Measurements from ENCODE around the gene METAP1D. TPM values are rescaled to one million over a fixed set of nuclear protein-coding genes. Genes with fewer than 3 reads are reported as not detected.
A peak's percentile ranks its signal among the peaks of the same experiment; 100 is the strongest.

METAP1D gene
- 6.2 TPM for total RNA-seq
- 4.0 TPM for polyA plus RNA-seq (ENCODE audit: insufficient read depth, low read depth, low replicate concordance)
- long read RNA-seq, donor 1, partial matches to known transcripts: 0 of 1 reads
- long read RNA-seq, donor 1, other reads (novel, unspliced or antisense): 0 of 1 reads
- long read RNA-seq, donor 2, partial matches to known transcripts: 0 of 3 reads
- long read RNA-seq, donor 2, other reads (novel, unspliced or antisense): 0 of 3 reads
- long read RNA-seq, donor 3, partial matches to known transcripts: 10 of 14 reads
- long read RNA-seq, donor 3, other reads (novel, unspliced or antisense): 0 of 14 reads
- long read RNA-seq, donor 4, partial matches to known transcripts: 0 of 1 reads
- long read RNA-seq, donor 4, other reads (novel, unspliced or antisense): 0 of 1 reads
- long read RNA-seq, donor 5: 0 reads
- long read RNA-seq, donor 6, partial matches to known transcripts: 0 of 1 reads
- long read RNA-seq, donor 6, other reads (novel, unspliced or antisense): 0 of 1 reads
- long read RNA-seq, donor 7, partial matches to known transcripts: 1 of 9 reads
- long read RNA-seq, donor 7, other reads (novel, unspliced or antisense): 7 of 9 reads
- long read RNA-seq, donor 8, partial matches to known transcripts: 0 of 2 reads
- long read RNA-seq, donor 8, other reads (novel, unspliced or antisense): 0 of 2 reads
- long read RNA-seq, donor 9, partial matches to known transcripts: 0 of 1 reads
- long read RNA-seq, donor 9, other reads (novel, unspliced or antisense): 0 of 1 reads
- long read RNA-seq, donor 10, partial matches to known transcripts: 0 of 6 reads
- long read RNA-seq, donor 10, other reads (novel, unspliced or antisense): 0 of 6 reads

GRCh38 chr2:171999604-172000469 lies at the start of gene METAP1D:
Gene METAP1D (plus strand): TSS chr2:171999953. CDS start chr2:171999970, 17 bp downstream.
- H3K36me3 ChIP-seq (ENCODE audit: control insufficient read depth in 2 of 3, insufficient read depth in 3 of 3, low read length in 3 of 3): no peaks in the 10 kb centered on the region
- H3K9ac ChIP-seq (ENCODE audit: low read length in 3 of 3): peak within 1 kb of the TSS; percentile 64 to 100 (median 71)
- FAIRE-seq: no peak
- TF ChIP-seq CTCF (IDR thresholded peaks at IDR 0.05; ENCODE audit: borderline replicate concordance, extremely low read depth, insufficient read depth): no peak
- peaks cover 3% of the 10 kb centered on the region for H3K27me3 ChIP-seq (ENCODE audit: control insufficient read depth, insufficient read depth, low read length)
- peak; percentile 94 to 97 (median 96) for DNase-seq
- H3K9me3 ChIP-seq (ENCODE audit: control insufficient read depth in 2 of 3, insufficient read depth in 1 of 3, low read length in 3 of 3): no peaks in the 10 kb centered on the region
- peaks cover 0 to 4% (median 0%) of the 10 kb centered on the region in 3 donors for H3K4me1 ChIP-seq (ENCODE audit: control insufficient read depth in 2 of 3, insufficient read depth in 2 of 3, low read depth in 1 of 3, low read length in 3 of 3)
- H3K27ac ChIP-seq (ENCODE audit: low read depth in 2 of 2, low read length in 2 of 2): peak within 1 kb of the TSS in 1 of 2 donors; percentile 51
- H3K4me3 ChIP-seq (ENCODE audit: low read length in 3 of 3): peak within 1 kb of the TSS; percentile 99 to 100 (median 99)
- intact Hi-C loops (cut with DNase I): no loop called here

GRCh38 chr2:171952276-171952675 lies 47.5 kb upstream of the METAP1D start:
- FAIRE-seq (no peak), DNase-seq (no peak)
- intact Hi-C loops (cut with DNase I): no loop called here
- no peak for TF ChIP-seq CTCF (IDR thresholded peaks at IDR 0.05; ENCODE audit: borderline replicate concordance, extremely low read depth, insufficient read depth)
- H3K4me1 ChIP-seq (ENCODE audit: control insufficient read depth in 2 of 3, insufficient read depth in 2 of 3, low read depth in 1 of 3, low read length in 3 of 3): no peaks in the 10 kb centered on the region
- H3K36me3 ChIP-seq (ENCODE audit: control insufficient read depth in 2 of 3, insufficient read depth in 3 of 3, low read length in 3 of 3): no peaks in the 10 kb centered on the region
- H3K27me3 ChIP-seq (ENCODE audit: control insufficient read depth, insufficient read depth, low read length): no peaks in the 10 kb centered on the region
- no peak overlapping the region for H3K9ac ChIP-seq (ENCODE audit: low read length in 3 of 3)
- H3K9me3 ChIP-seq (ENCODE audit: control insufficient read depth in 2 of 3, insufficient read depth in 1 of 3, low read length in 3 of 3): no peaks in the 10 kb centered on the region
- H3K4me3 ChIP-seq (ENCODE audit: low read length in 3 of 3): no peak overlapping the region
- H3K27ac ChIP-seq (ENCODE audit: low read depth in 2 of 2, low read length in 2 of 2): no peak overlapping the region

GRCh38 chr2:171952748-171953147 lies 47.0 kb upstream of the METAP1D start:
- no peaks in the 10 kb centered on the region for H3K36me3 ChIP-seq (ENCODE audit: control insufficient read depth in 2 of 3, insufficient read depth in 3 of 3, low read length in 3 of 3)
- no peak for TF ChIP-seq CTCF (IDR thresholded peaks at IDR 0.05; ENCODE audit: borderline replicate concordance, extremely low read depth, insufficient read depth)
- intact Hi-C loops (cut with DNase I): no loop called here
- H3K4me3 ChIP-seq (ENCODE audit: low read length in 3 of 3): no peak overlapping the region
- no peaks in the 10 kb centered on the region for H3K9me3 ChIP-seq (ENCODE audit: control insufficient read depth in 2 of 3, insufficient read depth in 1 of 3, low read length in 3 of 3)
- H3K27ac ChIP-seq (ENCODE audit: low read depth in 2 of 2, low read length in 2 of 2): no peak overlapping the region
- DNase-seq (no peak), FAIRE-seq (no peak)
- H3K27me3 ChIP-seq (ENCODE audit: control insufficient read depth, insufficient read depth, low read length): no peaks in the 10 kb centered on the region
- no peak overlapping the region for H3K9ac ChIP-seq (ENCODE audit: low read length in 3 of 3)
- no peaks in the 10 kb centered on the region for H3K4me1 ChIP-seq (ENCODE audit: control insufficient read depth in 2 of 3, insufficient read depth in 2 of 3, low read depth in 1 of 3, low read length in 3 of 3)
